Prostate gland (tissue), 2 donors: ENCODE measurements around the gene NRXN3. TPM values are rescaled to one million over a fixed set of nuclear protein-coding genes. Genes with fewer than 3 reads are reported as not detected.

Source experiments
- DNase-seq: peaks from one replicate; pipeline ENCODE4 v3.0.0-alpha.2; 2019; ENCODE audit warnings: low spot score
- H3K27ac ChIP-seq, 2 donors: fragments of 200-600 bp; sonication (generic); 2 replicates each; pipeline ENCODE4 v1.5.1; 2017 to 2019
- H3K27me3 ChIP-seq: fragments of 200-600 bp; sonication (generic); replicated peaks from 2 replicates; pipeline ENCODE4 v1.5.1; 2019; ENCODE audit not compliant: insufficient read depth
- H3K36me3 ChIP-seq, 2 donors: fragments of 200-600 bp; sonication (generic); 1 replicate in 1 of 2; 2 replicates in 1 of 2; pipeline versions ENCODE4 v1.5.1 to v1.8.1; 2017 to 2019
- H3K4me1 ChIP-seq: fragments of 200-600 bp; sonication (generic); replicated peaks from 2 replicates; pipeline ENCODE4 v1.5.1; 2019
- H3K4me3 ChIP-seq, 2 donors: fragments of 200-600 bp; sonication (generic); 2 replicates each; pipeline ENCODE4 v1.5.1; 2017 to 2019
- H3K9me3 ChIP-seq: fragments of 200-600 bp; sonication (generic); 2 replicates; pipeline ENCODE4 v1.5.1; 2017
- CTCF ChIP-seq, 4 experiments: fragments of 200-600 bp in 2 of 4; fragments of 450-650 bp in 2 of 4; sonication (generic) in 2 of 4; IDR thresholded peaks; 1 replicate in 3 of 4; 2 replicates in 1 of 4; pipeline ENCODE4 v1.5.1; 2016 to 2019; ENCODE audit warnings: antibody characterized with exemption in 4 of 4, mild to moderate bottlenecking in 2 of 4, moderate library complexity in 2 of 4
- POLR2A ChIP-seq: fragments of 450-650 bp; IDR thresholded peaks from one replicate; pipeline ENCODE4 v1.6.1; 2016; ENCODE audit warnings: antibody characterized with exemption, mild to moderate bottlenecking
- POLR2AphosphoS5 ChIP-seq: sonication (generic); formaldehyde crosslinking; IDR thresholded peaks from one replicate; pipeline ENCODE4 v1.6.1; 2017; ENCODE audit warnings: antibody characterized with exemption
- WGBS: methylation state at CpG from one replicate; pipeline ENCODE4 v1.1.5; 2018; 5-methylcytosine and 5-hydroxymethylcytosine counted together
- intact Hi-C: fragments of 100-400 bp; cut with DNase I; formaldehyde crosslinking; loops from one replicate; pipeline ENCODE4 v1.14.2; 2022
- total RNA-seq, 2 donors: library from RNA; depleted of rRNA; stranded (reverse); fragments of >200 nt; gene quantifications; one replicate each; pipeline ENCODE4 v1.1.0, GENCODE V29; 2016

NRXN3 gene
- total RNA-seq, 2 donors from 2014 or later, result 6.6 to 8.2 TPM

DNA sequence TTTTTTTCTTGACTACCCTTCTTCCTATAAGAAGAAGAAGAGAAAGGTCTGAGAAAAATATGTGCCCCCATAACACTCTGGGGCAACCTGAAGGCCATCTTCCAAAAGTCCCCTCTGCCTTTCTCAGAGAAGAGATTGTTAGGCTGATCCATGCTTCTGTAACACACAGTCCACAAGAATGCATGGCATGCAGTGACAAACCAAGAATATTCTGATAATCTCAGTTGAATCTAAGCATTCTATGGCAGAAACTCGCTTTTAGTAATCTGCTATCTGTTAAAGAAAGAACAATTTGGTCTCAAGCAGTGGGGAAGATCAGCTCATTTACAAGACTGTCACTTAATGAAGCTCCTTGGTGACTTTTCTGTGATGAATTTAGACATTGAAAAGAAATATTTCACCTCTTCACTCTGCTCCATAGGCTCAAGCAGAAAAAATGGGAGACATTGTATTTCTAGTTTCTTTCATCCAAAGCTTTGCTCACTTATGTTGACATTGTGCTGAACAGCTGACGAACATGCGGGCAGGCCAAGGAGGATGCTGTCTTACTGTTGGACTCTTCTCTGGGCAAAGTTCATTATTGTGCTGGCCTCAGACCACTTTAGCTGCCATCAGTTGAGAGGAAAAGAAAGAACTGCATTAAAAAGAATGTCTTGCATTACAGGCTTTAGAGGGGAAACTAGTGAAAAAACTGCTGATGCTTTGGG is 1084.0 kb downstream of the NRXN3 start:
- no peaks in the 10 kb centered on the region for H3K4me1 ChIP-seq
- intact Hi-C loops, result no loop called here
- H3K4me3 ChIP-seq, result no peak overlapping the region
- H3K27ac ChIP-seq, result no peak overlapping the region
- DNase-seq, result no peak
- WGBS, result 31% methylated on average over 3 of the region's 3 CpGs
- TF ChIP-seq POLR2A (no peak), POLR2AphosphoS5 (no peak), CTCF (IDR thresholded peaks at IDR 0.05) (no peak)
- H3K27me3 ChIP-seq, result no peaks in the 10 kb centered on the region
- H3K36me3 ChIP-seq, result no peaks in the 10 kb centered on the region
- H3K9me3 ChIP-seq, result no peaks in the 10 kb centered on the region

DNA sequence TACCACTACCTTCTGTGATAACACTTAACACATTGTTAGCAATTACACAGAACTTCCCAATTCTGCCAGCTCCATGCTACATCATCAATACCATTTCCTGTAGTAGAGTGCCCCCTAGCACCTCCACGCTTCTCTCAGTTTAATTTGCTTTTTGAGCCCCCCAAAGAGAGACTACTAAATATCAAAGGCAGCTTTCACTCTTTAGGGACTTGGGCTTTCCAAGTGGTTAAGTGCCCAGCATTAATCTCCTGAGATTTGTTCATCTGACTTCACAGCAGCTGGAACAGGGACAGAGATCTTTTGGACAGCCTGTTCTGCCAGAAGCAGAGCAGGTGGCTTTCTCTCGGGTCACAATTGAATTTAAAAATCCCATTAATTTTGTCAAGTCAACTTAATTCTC is 1086.2 kb downstream of the NRXN3 start:
- intact Hi-C loops, result no loop called here
- WGBS, result 14% methylated on average over 2 of the region's 2 CpGs
- no peak overlapping the region for H3K4me3 ChIP-seq
- no peaks in the 10 kb centered on the region for H3K36me3 ChIP-seq
- no peak overlapping the region for H3K27ac ChIP-seq
- no peak for DNase-seq
- H3K4me1 ChIP-seq, result no peaks in the 10 kb centered on the region
- no peaks in the 10 kb centered on the region for H3K9me3 ChIP-seq
- TF ChIP-seq CTCF (IDR thresholded peaks at IDR 0.05) (peak in 2 of 4 experiments; percentile 10 to 11), POLR2AphosphoS5 (no peak), POLR2A (no peak)
- H3K27me3 ChIP-seq, result no peaks in the 10 kb centered on the region

- H3K4me3 ChIP-seq, result no peak overlapping the region
- intact Hi-C loops, result no loop called here
- H3K4me1 ChIP-seq, result no peaks in the 10 kb centered on the region
- no peak for TF ChIP-seq CTCF (IDR thresholded peaks at IDR 0.05)
- TF ChIP-seq POLR2AphosphoS5, result no peak
- no peak for TF ChIP-seq POLR2A
- no peak overlapping the region for H3K27ac ChIP-seq
- no peaks in the 10 kb centered on the region for H3K9me3 ChIP-seq
- no peaks in the 10 kb centered on the region for H3K27me3 ChIP-seq
- no peaks in the 10 kb centered on the region for H3K36me3 ChIP-seq
- 97% methylated on average over 3 of the region's 3 CpGs for WGBS
- no peak for DNase-seq
These were observed 1090.2 kb downstream of the NRXN3 start for GRCh38 chr14:79260406-79260805.

DNA sequence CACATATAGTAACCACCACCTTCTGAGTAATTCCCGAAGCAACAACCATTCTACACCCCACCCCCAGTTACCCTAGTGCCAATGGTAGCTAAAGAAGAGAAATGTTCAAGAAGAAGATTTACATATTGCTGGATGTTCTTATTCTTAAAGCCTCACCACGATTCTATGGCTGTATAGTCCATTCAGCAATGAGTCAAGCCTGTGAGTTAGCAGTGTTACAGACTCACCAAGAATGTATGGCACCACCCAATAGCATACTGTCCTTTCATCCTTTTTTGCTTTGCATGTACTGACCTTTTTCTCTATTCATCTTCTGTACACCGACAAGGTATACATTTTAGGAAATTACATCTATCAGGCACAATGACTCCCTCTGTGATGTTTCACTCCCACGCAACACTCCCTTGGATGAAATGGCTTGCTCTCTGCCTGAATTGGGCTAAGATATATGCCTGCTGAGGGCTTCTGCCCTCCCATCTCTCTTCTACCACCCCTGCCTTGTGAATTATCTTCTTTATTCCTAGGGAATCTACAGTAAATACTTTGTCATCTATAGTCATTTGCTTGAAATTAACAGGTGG is 1095.3 kb downstream of the NRXN3 start:
- Histone ChIP-seq H3K4me3 (no peak overlapping the region), H3K4me1 (no peaks in the 10 kb centered on the region), H3K36me3 (no peaks in the 10 kb centered on the region), H3K27me3 (no peaks in the 10 kb centered on the region), H3K27ac (no peak overlapping the region), H3K9me3 (no peaks in the 10 kb centered on the region)
- TF ChIP-seq POLR2AphosphoS5 (no peak), CTCF (IDR thresholded peaks at IDR 0.05) (no peak), POLR2A (no peak)
- no peak for DNase-seq
- 83% methylated on average over 4 of the region's 4 CpGs for WGBS
- intact Hi-C loops, result no loop called here

DNA sequence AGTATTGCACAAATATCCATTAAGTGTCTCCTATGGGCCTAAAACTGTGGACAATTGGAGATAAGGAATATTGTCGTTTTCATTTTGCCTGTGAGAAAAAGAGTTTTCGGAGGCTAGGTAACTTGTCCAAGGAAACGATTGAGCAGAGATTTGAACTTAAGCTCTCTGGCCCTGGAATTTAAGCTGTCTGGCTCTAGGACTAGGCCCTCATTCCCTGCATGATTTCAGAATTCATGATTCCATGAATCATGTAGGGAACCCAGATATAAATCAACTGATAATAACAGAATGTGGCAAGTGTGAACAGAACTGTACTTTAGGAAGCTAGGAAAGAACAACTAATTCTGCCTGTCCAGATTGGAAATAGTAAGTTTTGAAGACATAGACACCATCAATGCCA is 1100.2 kb downstream of the NRXN3 start:
- Histone ChIP-seq H3K27me3 (no peaks in the 10 kb centered on the region), H3K36me3 (no peaks in the 10 kb centered on the region), H3K4me3 (no peak overlapping the region), H3K27ac (no peak overlapping the region), H3K4me1 (no peaks in the 10 kb centered on the region), H3K9me3 (no peaks in the 10 kb centered on the region)
- TF ChIP-seq POLR2AphosphoS5, result no peak
- TF ChIP-seq POLR2A, result no peak
- no peak for TF ChIP-seq CTCF (IDR thresholded peaks at IDR 0.05)
- intact Hi-C loops, result no loop called here
- WGBS, result 82% methylated on average over 3 of the region's 3 CpGs
- DNase-seq, result no peak
